SK-MEL-5 (cell line): ENCODE measurements around the gene SLF2. TPM values are rescaled to one million over a fixed set of nuclear protein-coding genes. Genes with fewer than 3 reads are reported as not detected.

Experiments
- DNase-seq: peaks from one replicate; pipeline ENCODE4 v3.0.0-alpha.2; 2016; ENCODE audit warnings: low read depth, low spot score
- in situ Hi-C: cut with HindIII; loops from 2 replicates; pipeline ENCODE4 v1.10.0; 2016; ENCODE audit warnings: low sequenced_read_pairs, high pct_unique_total_duplicates, low pct_unique_long_range_greater_than_20kb
- total RNA-seq: library from RNA; depleted of rRNA; stranded (reverse); fragments of >200 nt; shearing (Covaris generic); gene quantifications from 2 replicates; pipeline ENCODE4 v1.2.3, GENCODE V29; 2014

SLF2 gene
- total RNA-seq, 1 experiment from 2014 or later, result 21.8 TPM

DNA sequence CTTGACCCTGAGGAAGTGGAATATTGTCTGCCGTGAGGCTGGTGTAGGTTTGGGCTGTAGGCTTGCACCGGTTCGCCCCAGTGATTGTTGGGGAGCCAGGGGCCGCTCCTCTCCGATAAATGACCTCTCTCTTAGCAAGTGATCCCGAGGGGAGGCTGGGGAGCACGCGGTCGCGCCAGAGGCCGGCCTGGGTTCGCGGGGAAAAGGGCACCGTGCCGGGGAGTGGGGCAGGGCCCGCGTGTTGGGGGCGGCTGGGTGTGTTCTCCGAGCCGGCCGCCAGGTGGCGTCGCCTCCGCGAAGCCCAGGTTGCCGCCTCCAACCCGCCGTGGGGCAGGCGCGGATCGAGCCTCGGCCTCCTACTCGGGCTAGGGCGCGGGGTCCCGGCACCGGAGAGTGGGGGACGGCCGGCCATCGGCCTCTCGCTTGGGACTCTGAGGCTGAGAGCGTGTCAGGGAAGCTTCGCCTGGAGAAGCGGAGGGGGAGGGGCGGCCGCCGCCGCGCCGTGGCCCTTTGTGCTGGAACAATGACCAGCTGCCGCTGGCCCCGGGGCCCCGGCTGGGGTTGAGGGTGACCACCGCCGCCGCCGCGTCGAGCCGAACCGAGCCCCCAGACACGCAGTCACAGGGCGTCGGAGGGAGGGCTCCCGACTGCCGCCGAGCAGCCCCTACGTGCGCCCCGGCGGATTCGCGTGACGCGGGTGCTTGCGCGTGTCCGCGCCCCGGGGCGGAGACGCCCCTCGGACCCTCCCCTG lies 86.4 kb downstream of the SLF2 start:
- in situ Hi-C loops, result no loop called here
- DNase-seq, result peak; percentile 56

DNA sequence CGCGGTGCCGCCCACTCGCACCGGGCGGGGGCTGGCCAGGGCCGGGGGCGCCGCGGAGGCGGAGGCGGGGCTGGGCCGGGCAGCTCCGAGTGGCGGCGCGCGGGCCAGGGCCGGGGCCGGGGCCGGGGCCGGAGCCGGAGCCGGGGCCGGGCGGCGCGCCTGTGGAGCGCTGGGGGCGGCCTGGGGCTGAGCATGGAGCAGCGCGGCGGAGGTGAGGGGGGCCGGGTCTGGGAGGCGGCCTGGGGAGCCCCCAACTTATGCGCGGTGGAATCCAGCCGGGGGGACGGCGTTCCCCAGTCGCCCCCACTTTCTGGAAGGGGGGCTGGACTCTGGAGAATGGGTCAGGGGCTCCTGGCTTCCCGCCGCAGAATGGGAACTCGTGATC lies 87.0 kb downstream of the SLF2 start, which contains the start of gene LZTS2:
LZTS2 (plus strand) TSS at position 67 of the 385 bp plus-strand sequence. CDS start 2,731 bp downstream, outside the sequence.
- in situ Hi-C loops, result no loop called here
- no peak for DNase-seq

- in situ Hi-C loops, result no loop called here
- no peak for DNase-seq
Observed at GRCh38 chr10:101000127-101000914, 87.6 kb downstream of the SLF2 start.

GRCh38 chr10:101000915-101001658 lies 88.3 kb downstream of the SLF2 start:
- in situ Hi-C loops, result no loop called here
- DNase-seq, result no peak

- no peak for DNase-seq
- in situ Hi-C loops, result no loop called here
Observed at GRCh38 chr10:101001659-101002035, 88.9 kb downstream of the SLF2 start.

- DNase-seq, result no peak
- in situ Hi-C loops, result no loop called here
Observed at GRCh38 chr10:101002456-101002855, 89.7 kb downstream of the SLF2 start.

GRCh38 chr10:101003639-101004206 lies 91.0 kb downstream of the SLF2 start:
- no peak for DNase-seq
- in situ Hi-C loops, result no loop called here

DNA sequence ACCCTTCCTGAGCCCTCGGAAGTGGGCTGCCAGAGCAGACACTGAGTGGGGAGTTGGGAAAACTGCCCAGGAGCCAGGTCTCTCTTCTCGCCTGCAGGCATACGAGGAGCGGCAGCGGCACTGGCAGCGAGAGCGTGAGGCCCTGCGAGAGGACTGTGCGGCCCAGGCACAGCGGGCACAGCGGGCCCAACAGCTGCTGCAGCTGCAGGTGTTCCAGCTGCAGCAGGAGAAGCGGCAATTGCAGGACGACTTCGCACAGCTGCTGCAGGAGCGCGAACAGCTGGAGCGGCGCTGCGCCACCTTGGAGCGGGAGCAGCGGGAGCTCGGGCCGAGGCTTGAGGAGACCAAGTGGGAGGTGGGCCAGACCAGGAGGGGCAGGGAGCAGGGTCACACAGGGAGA lies 92.6 kb downstream of the SLF2 start:
- in situ Hi-C loops, result no loop called here

GRCh38 chr10:101005869-101006567 lies 93.3 kb downstream of the SLF2 start:
- in situ Hi-C loops, result no loop called here

More for the DNA sequence above, 92.6 kb downstream of the SLF2 start:
- no peak for DNase-seq

DNA sequence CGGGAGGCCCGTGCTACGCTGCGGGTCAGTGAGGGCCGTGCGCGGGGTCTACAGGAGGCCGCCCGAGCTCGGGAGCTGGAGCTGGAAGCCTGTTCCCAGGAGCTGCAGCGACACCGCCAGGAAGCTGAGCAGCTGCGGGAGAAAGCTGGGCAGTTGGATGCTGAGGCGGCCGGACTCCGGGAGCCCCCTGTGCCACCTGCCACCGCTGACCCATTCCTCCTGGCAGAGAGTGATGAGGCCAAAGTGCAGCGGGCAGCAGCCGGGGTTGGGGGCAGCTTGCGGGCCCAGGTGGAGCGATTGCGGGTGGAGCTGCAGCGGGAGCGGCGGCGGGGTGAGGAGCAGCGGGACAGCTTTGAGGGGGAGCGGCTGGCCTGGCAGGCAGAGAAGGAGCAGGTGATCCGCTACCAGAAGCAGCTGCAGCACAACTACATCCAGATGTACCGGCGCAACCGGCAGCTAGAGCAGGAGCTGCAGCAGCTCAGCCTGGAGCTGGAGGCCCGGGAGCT lies 93.9 kb downstream of the SLF2 start:
- no peak for DNase-seq
- in situ Hi-C loops, result no loop called here

More at GRCh38 chr10:101005869-101006567, 93.3 kb downstream of the SLF2 start:
- no peak for DNase-seq

DNA sequence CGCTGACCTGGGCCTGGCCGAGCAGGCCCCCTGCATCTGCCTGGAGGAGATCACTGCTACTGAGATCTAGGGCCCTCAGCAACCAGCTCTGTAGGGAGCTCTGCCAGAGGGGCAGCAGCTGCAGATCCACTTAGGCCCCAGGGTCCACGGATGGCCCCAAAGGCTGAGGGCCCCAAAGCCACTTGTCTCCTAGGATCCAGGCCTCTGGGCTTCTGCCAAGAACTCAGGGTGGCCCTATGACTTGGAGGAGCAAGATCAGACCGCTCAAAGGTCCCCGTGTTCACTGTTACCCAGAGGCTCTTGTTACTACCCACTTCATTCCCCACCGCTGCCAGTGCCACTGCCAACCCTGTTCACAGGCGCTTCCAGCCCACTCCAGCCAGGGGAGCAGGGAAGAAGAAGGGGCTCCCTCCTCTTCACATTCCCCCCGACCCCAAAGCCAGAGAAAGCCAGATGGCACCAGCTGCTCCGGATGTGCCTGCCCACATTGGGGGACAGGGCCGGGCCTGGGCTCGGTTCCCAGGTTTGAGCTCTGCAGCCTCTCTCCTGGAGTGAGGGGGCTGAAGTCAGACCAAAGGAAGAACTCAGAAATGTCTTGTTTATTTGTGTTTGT lies 94.4 kb downstream of the SLF2 start:
- in situ Hi-C loops, result no loop called here
- DNase-seq, result no peak

DNA sequence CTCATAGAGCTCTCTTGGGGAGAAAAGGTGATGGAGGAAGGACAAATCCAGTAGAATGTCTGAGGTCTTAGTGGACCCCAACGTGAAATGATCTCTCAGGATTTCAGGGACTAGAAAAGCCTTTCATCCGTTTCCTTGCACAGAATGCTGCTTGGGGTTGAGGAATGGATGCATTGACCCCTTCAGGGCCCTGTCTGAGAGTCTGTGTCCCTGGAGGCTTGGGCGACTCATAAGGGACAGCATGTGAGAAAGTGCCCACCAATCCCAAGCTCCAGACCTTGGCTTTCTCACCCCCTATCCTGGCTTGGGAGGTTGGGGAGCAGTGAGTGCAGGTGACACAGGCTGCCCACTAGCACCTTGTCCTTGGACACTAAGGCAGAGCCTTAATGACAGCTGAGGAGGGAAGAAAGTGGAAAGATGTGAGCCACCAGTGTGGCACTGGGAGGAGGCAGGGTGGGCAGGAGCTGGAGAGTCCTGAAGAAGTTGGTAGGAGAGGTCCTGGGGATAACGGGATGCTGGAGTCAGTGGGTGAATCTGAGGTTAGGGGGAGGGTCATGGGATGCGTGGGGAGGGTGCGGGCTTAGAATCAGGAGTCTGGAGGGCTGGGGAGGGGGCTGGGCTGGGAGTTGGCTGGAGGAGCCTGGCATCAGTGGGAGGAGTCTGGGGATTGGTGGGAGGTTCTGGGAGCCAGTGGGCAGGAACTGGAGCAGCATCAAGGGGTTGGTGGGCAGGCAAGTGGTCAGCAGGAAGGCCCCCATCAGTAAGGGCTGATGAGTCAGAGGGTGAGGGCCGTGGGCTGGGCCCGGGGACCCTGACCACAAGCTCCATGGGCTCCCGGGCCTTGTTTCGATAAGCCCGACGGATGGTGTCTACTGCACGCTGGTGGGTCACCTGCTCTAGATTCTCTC lies 95.4 kb downstream of the SLF2 start:
- in situ Hi-C loops, result no loop called here
- no peak for DNase-seq

- peak; percentile 75 for DNase-seq
- in situ Hi-C loops, result no loop called here
Observed at GRCh38 chr10:101008823-101009423, 96.2 kb downstream of the SLF2 start.

- DNase-seq, result no peak
- in situ Hi-C loops, result no loop called here
Observed at GRCh38 chr10:101010329-101010728, 97.6 kb downstream of the SLF2 start.
